H9 (cell line): ENCODE data around the gene CELF4. TPM values are rescaled to one million over a fixed set of nuclear protein-coding genes. Genes with fewer than 3 reads are reported as not detected.

Source experiments
- DNase-seq: peaks from one replicate; pipeline ENCODE4 v3.0.0-alpha.2; 2017
- H2AFZ ChIP-seq: one replicate; pipeline ENCODE4 v1.6.1; 2013; ENCODE audit warnings: mild to moderate bottlenecking, low read length, control low read depth, moderate library complexity
- H2AK5ac ChIP-seq: 2 replicates; pipeline ENCODE4 v1.6.1; 2013; ENCODE audit warnings: low read length, control low read depth, mixed read lengths; ENCODE audit not compliant: insufficient read length
- H2BK120ac ChIP-seq: one replicate; pipeline ENCODE4 v1.6.1; 2013; ENCODE audit warnings: low read depth, mild to moderate bottlenecking, low read length, control low read depth, inconsistent platforms; ENCODE audit not compliant: poor library complexity, severe bottlenecking
- H2BK12ac ChIP-seq: 2 replicates; pipeline ENCODE4 v1.6.1; 2013; ENCODE audit warnings: low read length, control low read depth, mixed read lengths, low read depth; ENCODE audit not compliant: insufficient read length
- H2BK15ac ChIP-seq: 2 replicates; pipeline ENCODE4 v1.6.1; 2013; ENCODE audit warnings: low read depth, low read length, control low read depth
- H2BK20ac ChIP-seq: one replicate; pipeline ENCODE4 v1.6.1; 2013; ENCODE audit warnings: low read depth, mild to moderate bottlenecking, low read length, control low read depth, inconsistent platforms; ENCODE audit not compliant: poor library complexity, severe bottlenecking
- H2BK5ac ChIP-seq: 2 replicates; pipeline ENCODE4 v1.6.1; 2013; ENCODE audit warnings: low read length, control low read depth, mixed read lengths; ENCODE audit not compliant: insufficient read length
- H3K14ac ChIP-seq: 2 replicates; pipeline ENCODE4 v1.6.1; 2013; ENCODE audit warnings: low read length, control low read depth; ENCODE audit not compliant: insufficient read depth
- H3K18ac ChIP-seq: 2 replicates; pipeline ENCODE4 v1.6.1; 2013; ENCODE audit warnings: low read depth, mild to moderate bottlenecking, mixed read lengths, low read length, control low read depth; ENCODE audit not compliant: insufficient read length
- H3K23ac ChIP-seq: 2 replicates; pipeline ENCODE4 v1.6.1; 2013; ENCODE audit warnings: low read length, control low read depth, mixed read lengths, low read depth; ENCODE audit not compliant: insufficient read length
- H3K23me2 ChIP-seq: 2 replicates; pipeline ENCODE4 v1.6.1; 2013; ENCODE audit warnings: low read depth, mild to moderate bottlenecking, mixed read lengths, low read length, control low read depth; ENCODE audit not compliant: insufficient read length, poor library complexity, severe bottlenecking
- H3K27ac ChIP-seq: 2 replicates; pipeline ENCODE4 v1.5.1; 2013; ENCODE audit warnings: low read length, control low read depth, mixed read lengths, low read depth; ENCODE audit not compliant: insufficient read length
- H3K27me3 ChIP-seq: 2 replicates; pipeline ENCODE4 v1.6.1; 2013; ENCODE audit warnings: low read length, control low read depth, inconsistent platforms; ENCODE audit not compliant: insufficient read depth
- H3K4ac ChIP-seq: 2 replicates; pipeline ENCODE4 v1.6.1; 2013; ENCODE audit warnings: low read depth, mild to moderate bottlenecking, control low read depth, inconsistent platforms, low read length, moderate library complexity
- H3K4me1 ChIP-seq: 2 replicates; pipeline ENCODE4 v1.6.1; 2013; ENCODE audit warnings: low read length, control low read depth, inconsistent platforms; ENCODE audit not compliant: insufficient read depth
- H3K4me2 ChIP-seq: 2 replicates; pipeline ENCODE4 v1.6.1; 2013; ENCODE audit warnings: low read length, control low read depth, mixed read lengths; ENCODE audit not compliant: insufficient read length, insufficient read depth
- H3K56ac ChIP-seq: 2 replicates; pipeline ENCODE4 v1.6.1; 2013; ENCODE audit warnings: low read depth, mild to moderate bottlenecking, mixed read lengths, low read length, control low read depth; ENCODE audit not compliant: insufficient read length
- H3K79me1 ChIP-seq: 2 replicates; pipeline ENCODE4 v1.6.1; 2013; ENCODE audit warnings: low read depth, mild to moderate bottlenecking, moderate library complexity, low read length, control low read depth, inconsistent platforms; ENCODE audit not compliant: insufficient read depth, poor library complexity, severe bottlenecking
- H3K79me2 ChIP-seq: 2 replicates; pipeline ENCODE4 v1.6.1; 2013; ENCODE audit warnings: low read length, control low read depth, inconsistent platforms; ENCODE audit not compliant: insufficient read depth
- H3K9ac ChIP-seq: 2 replicates; pipeline ENCODE4 v1.6.1; 2013; ENCODE audit warnings: low read length, control low read depth, mixed read lengths; ENCODE audit not compliant: insufficient read length; ENCODE audit errors: extremely low read depth
- H3K9me3 ChIP-seq: one replicate; pipeline ENCODE4 v1.6.1; 2013; ENCODE audit warnings: low read depth, low read length, inconsistent platforms; ENCODE audit not compliant: control insufficient read depth
- H3T11ph ChIP-seq: one replicate; pipeline ENCODE4 v1.6.1; 2013; ENCODE audit warnings: mild to moderate bottlenecking, low read length, control low read depth, inconsistent platforms
- H4K20me1 ChIP-seq: one replicate; pipeline ENCODE4 v1.6.1; 2013; ENCODE audit not compliant: control insufficient read depth, insufficient read length, insufficient read depth
- H4K5ac ChIP-seq: 2 replicates; pipeline ENCODE4 v1.6.1; 2013; ENCODE audit warnings: low read depth, mild to moderate bottlenecking, mixed read lengths, low read length, control low read depth; ENCODE audit not compliant: insufficient read length
- H4K8ac ChIP-seq: replicated peaks from 2 replicates; pipeline ENCODE4 v1.6.1; 2013; ENCODE audit warnings: low read length, control low read depth, mixed read lengths, low read depth; ENCODE audit not compliant: insufficient read length
- H4K91ac ChIP-seq: 2 replicates; pipeline ENCODE4 v1.6.1; 2013; ENCODE audit warnings: low read depth, mild to moderate bottlenecking, moderate library complexity, mixed read lengths, low read length, control low read depth; ENCODE audit not compliant: insufficient read length
- H3K27ac Mint-ChIP-seq, 3 experiments: 2 replicates in 2 of 3; 3 replicates in 1 of 3; pipeline ENCODE4 v1.8.0; 2020 to 2021; ENCODE audit warnings: mixed read lengths in 3 of 3, mild to moderate bottlenecking in 1 of 3, moderate library complexity in 1 of 3
- H3K27me3 Mint-ChIP-seq: 2 replicates; pipeline ENCODE4 v1.8.0; 2021; ENCODE audit warnings: low read depth, mild to moderate bottlenecking, moderate library complexity, mixed read lengths
- H3K36me3 Mint-ChIP-seq, 3 experiments: 2 replicates in 2 of 3; 3 replicates in 1 of 3; pipeline ENCODE4 v1.8.0; 2020 to 2021; ENCODE audit warnings: low read depth in 3 of 3, mixed read lengths in 3 of 3; ENCODE audit not compliant: insufficient read depth in 1 of 3
- H3K4me1 Mint-ChIP-seq, 2 experiments: 2 replicates each; pipeline ENCODE4 v1.8.0; 2020; ENCODE audit warnings: mixed read lengths in 2 of 2
- H3K4me3 Mint-ChIP-seq, 2 experiments: 2 replicates in 1 of 2; 3 replicates in 1 of 2; pipeline ENCODE4 v1.8.0; 2020 to 2021; ENCODE audit warnings: mild to moderate bottlenecking in 2 of 2, mixed read lengths in 2 of 2, moderate library complexity in 1 of 2
- H3K9me3 Mint-ChIP-seq, 2 experiments: 2 replicates in 1 of 2; 3 replicates in 1 of 2; pipeline ENCODE4 v1.8.0; 2020; ENCODE audit warnings: mild to moderate bottlenecking in 2 of 2, mixed read lengths in 2 of 2, moderate library complexity in 1 of 2
- WGBS: extraction: QIAGEN DNeasy Blood & Tissue Kit; methylation state at CpG from one replicate; pipeline ENCODE4 v1.1.7; 2013; ENCODE audit warnings: missing lambda C conversion rate, low lambda C conversion rate, mixed read lengths; ENCODE audit not compliant: insufficient read length; ENCODE audit errors: extremely low coverage; 5-methylcytosine and 5-hydroxymethylcytosine counted together
- total RNA-seq: library from RNA; stranded (reverse); gene quantifications from 2 replicates; pipeline ENCODE4 v1.2.1, GENCODE V29; 2021
- TF ChIP-seq, protein P1 (sequence below): fragments of 200-600 bp; sonication (generic); conservative IDR thresholded peaks from 3 replicates; pipeline ENCODE4 v1.8.0; 2021; ENCODE audit warnings: antibody characterized with exemption, mild to moderate bottlenecking

Gene CELF4
- total RNA-seq, 1 experiment from 2014 or later = 1.1 TPM

GRCh38 chr18:37445368-37445767, 120.2 kb downstream of the CELF4 start:
- Histone ChIP-seq H4K91ac (no peak overlapping the region), H3K4me1 (no peaks in the 10 kb centered on the region), H3K9me3 (no peaks in the 10 kb centered on the region), H3K9ac (no peak overlapping the region), H2BK5ac (no peak overlapping the region), H4K5ac (no peak overlapping the region), H3K27ac (no peak overlapping the region), H3K23me2 (no peaks in the 10 kb centered on the region), H2BK12ac (no peak overlapping the region), H3K4me2 (no peak overlapping the region), H4K20me1 (no peaks in the 10 kb centered on the region), H3K14ac (no peak overlapping the region), H2BK120ac (no peak overlapping the region), H3K79me2 (no peaks in the 10 kb centered on the region), H3K56ac (no peak overlapping the region), H3K23ac (no peak overlapping the region), H3K79me1 (no peaks in the 10 kb centered on the region), H3K4ac (no peak overlapping the region), H2BK15ac (no peak overlapping the region), H2BK20ac (no peak overlapping the region), H2AFZ (no peak overlapping the region), H3T11ph (no peak overlapping the region), H3K27me3 (no peaks in the 10 kb centered on the region), H4K8ac (no peak overlapping the region), H3K18ac (no peak overlapping the region), H2AK5ac (no peak overlapping the region)
- no peaks in the 10 kb centered on the region for H3K36me3 Mint-ChIP-seq
- H3K4me1 Mint-ChIP-seq = peaks cover 26 to 51% of the 10 kb centered on the region in 2 experiments
- no CpG with 5 or more reads among the region's 7 CpGs for WGBS
- H3K27ac Mint-ChIP-seq = peak overlapping the region in 1 of 3 experiments; percentile 62; a peak in 2 of 7 replicates
- no peak for DNase-seq
- H3K4me3 Mint-ChIP-seq = no peak overlapping the region; a peak in 1 of 5 replicates
- peaks cover 0 to 3% of the 10 kb centered on the region in 2 experiments; a peak in 2 of 5 replicates for H3K9me3 Mint-ChIP-seq
- peaks cover 14% of the 10 kb centered on the region for H3K27me3 Mint-ChIP-seq
- TF ChIP-seq, protein P1, sequence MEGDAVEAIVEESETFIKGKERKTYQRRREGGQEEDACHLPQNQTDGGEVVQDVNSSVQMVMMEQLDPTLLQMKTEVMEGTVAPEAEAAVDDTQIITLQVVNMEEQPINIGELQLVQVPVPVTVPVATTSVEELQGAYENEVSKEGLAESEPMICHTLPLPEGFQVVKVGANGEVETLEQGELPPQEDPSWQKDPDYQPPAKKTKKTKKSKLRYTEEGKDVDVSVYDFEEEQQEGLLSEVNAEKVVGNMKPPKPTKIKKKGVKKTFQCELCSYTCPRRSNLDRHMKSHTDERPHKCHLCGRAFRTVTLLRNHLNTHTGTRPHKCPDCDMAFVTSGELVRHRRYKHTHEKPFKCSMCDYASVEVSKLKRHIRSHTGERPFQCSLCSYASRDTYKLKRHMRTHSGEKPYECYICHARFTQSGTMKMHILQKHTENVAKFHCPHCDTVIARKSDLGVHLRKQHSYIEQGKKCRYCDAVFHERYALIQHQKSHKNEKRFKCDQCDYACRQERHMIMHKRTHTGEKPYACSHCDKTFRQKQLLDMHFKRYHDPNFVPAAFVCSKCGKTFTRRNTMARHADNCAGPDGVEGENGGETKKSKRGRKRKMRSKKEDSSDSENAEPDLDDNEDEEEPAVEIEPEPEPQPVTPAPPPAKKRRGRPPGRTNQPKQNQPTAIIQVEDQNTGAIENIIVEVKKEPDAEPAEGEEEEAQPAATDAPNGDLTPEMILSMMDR = no peak
